Kidney epithelial cell (primary cell): ENCODE results near the gene FAM131C. TPM values are rescaled to one million over a fixed set of nuclear protein-coding genes. Genes with fewer than 3 reads are reported as not detected.

ENCODE experiments used
- DNase-seq: peaks from one replicate; pipeline ENCODE4 v3.0.0-alpha.2; 2010; ENCODE audit warnings: low read depth
- H3K27me3 ChIP-seq: 2 replicates; pipeline ENCODE4 v1.6.0; 2011; ENCODE audit warnings: low read length; ENCODE audit not compliant: control insufficient read depth, insufficient read depth
- H3K36me3 ChIP-seq: 2 replicates; pipeline ENCODE4 v1.5.1; 2011; ENCODE audit warnings: low read length; ENCODE audit not compliant: control insufficient read depth, insufficient read depth
- H3K4me3 ChIP-seq: 2 replicates; pipeline ENCODE4 v1.5.1; 2011; ENCODE audit warnings: low read depth, mild to moderate bottlenecking, control low read depth, low read length
- total RNA-seq: library from RNA; depleted of rRNA; stranded (reverse); fragments of >200 nt; gene quantifications from 2 replicates; pipeline ENCODE4 v1.2.3, GENCODE V29; 2015
- TF ChIP-seq, protein P1 (sequence below): IDR thresholded peaks from 2 replicates; pipeline ENCODE4 v1.5.1; 2011; ENCODE audit warnings: mild to moderate bottlenecking, moderate library complexity, low read length, control low read depth, inconsistent platforms; ENCODE audit not compliant: insufficient read depth, poor library complexity, severe bottlenecking

The FAM131C gene
- total RNA-seq, 1 donor from 2014 or later: 0.46 TPM

DNA sequence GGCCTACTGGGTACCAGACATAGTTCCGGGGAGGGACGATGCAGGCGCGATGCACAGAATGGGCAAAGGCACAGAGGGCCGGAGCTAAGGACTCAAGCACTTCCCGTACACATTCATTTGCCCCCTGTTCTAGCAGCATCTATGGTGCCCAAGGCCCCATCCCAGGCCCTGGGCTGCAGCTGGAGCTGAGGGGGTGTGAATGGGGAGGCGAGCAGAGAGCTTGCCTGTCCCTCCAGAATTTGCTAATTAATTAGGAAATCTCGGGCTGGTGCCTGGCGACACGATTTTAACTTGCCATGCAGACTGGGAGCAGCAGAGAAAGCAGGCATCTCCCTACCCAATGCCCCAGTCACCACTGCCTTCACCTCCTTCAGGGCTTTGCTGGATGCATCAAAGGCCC lies 46.5 kb upstream of the FAM131C start:
- no peaks in the 10 kb centered on the region for H3K27me3 ChIP-seq
- no peak for DNase-seq
- H3K36me3 ChIP-seq: peaks cover 6% of the 10 kb centered on the region
- TF ChIP-seq, protein P1, sequence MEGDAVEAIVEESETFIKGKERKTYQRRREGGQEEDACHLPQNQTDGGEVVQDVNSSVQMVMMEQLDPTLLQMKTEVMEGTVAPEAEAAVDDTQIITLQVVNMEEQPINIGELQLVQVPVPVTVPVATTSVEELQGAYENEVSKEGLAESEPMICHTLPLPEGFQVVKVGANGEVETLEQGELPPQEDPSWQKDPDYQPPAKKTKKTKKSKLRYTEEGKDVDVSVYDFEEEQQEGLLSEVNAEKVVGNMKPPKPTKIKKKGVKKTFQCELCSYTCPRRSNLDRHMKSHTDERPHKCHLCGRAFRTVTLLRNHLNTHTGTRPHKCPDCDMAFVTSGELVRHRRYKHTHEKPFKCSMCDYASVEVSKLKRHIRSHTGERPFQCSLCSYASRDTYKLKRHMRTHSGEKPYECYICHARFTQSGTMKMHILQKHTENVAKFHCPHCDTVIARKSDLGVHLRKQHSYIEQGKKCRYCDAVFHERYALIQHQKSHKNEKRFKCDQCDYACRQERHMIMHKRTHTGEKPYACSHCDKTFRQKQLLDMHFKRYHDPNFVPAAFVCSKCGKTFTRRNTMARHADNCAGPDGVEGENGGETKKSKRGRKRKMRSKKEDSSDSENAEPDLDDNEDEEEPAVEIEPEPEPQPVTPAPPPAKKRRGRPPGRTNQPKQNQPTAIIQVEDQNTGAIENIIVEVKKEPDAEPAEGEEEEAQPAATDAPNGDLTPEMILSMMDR: no peak
- H3K4me3 ChIP-seq: no peak overlapping the region

- no peak overlapping the region for H3K4me3 ChIP-seq
- TF ChIP-seq, protein P1: no peak
- H3K36me3 ChIP-seq: peaks cover 2% of the 10 kb centered on the region
- H3K27me3 ChIP-seq: no peaks in the 10 kb centered on the region
- no peak for DNase-seq
Observed at GRCh38 chr1:16119504-16119903, 46.1 kb upstream of the FAM131C start.

GRCh38 chr1:16118706-16119105 lies 45.3 kb upstream of the FAM131C start:
- Histone ChIP-seq H3K4me3 (no peak overlapping the region), H3K27me3 (no peaks in the 10 kb centered on the region), H3K36me3 (no peaks in the 10 kb centered on the region)
- DNase-seq: no peak
- TF ChIP-seq, protein P1: no peak

DNA sequence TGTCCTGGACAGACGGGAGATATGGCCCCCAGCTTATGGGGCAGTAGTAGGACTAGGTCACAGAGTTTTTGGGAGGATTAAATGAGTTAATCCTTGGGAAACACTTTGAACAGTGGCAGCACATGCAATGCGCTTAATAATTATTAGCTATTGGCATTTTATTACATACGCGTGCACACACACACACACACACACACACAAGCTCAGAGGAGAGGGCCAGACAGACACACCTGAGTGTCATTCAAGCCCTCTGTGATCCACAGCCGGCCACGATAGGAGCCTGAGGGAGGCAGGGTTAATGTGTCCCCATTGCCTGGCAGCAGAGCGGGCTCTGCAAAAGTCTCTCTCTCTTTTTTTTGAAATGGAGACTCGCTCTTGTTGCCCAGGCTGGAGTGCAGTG lies 44.5 kb upstream of the FAM131C start:
- DNase-seq: no peak
- H3K36me3 ChIP-seq: no peaks in the 10 kb centered on the region
- no peaks in the 10 kb centered on the region for H3K27me3 ChIP-seq
- TF ChIP-seq, protein P1: no peak
- no peak overlapping the region for H3K4me3 ChIP-seq

GRCh38 chr1:16117369-16117768 lies 43.9 kb upstream of the FAM131C start:
- TF ChIP-seq, protein P1: no peak
- Histone ChIP-seq H3K27me3 (no peaks in the 10 kb centered on the region), H3K4me3 (no peak overlapping the region), H3K36me3 (no peaks in the 10 kb centered on the region)
- no peak for DNase-seq

DNA sequence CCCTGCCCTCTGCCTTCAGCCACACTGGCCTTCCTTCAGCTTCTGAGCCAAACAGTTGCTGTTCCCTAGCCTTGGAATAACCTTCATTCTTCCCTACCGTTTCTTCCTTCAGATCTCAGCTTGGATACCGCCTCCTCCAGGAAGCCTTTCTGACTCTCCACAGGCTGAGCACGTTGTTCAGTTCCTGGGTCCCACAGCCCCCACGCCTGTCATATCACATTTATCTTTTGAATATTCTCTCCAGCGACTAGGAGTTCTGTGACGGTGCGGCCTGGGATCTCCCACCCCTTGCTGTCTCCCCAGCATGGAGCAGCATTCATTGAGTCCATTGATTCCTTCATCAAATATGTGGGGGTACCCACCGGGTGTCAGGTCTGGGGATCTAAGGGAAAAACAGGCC lies 43.2 kb upstream of the FAM131C start:
- no peak for DNase-seq
- Histone ChIP-seq H3K27me3 (no peaks in the 10 kb centered on the region), H3K36me3 (no peaks in the 10 kb centered on the region), H3K4me3 (no peak overlapping the region)
- TF ChIP-seq, protein P1: no peak
